CD4-positive, alpha-beta T cell treated with Interleukin-4 for 1 hour (primary cell): ENCODE data around the gene ATP5F1A.
"Not testable (repeated sequence)": the region's sequence is repeated elsewhere in the genome, so short reads cannot be mapped to it uniquely, and the experiment has no call there.

Experiments used
- DNase-seq, 2 donors: peaks; one replicate each; pipeline ENCODE4 v3.0.0-alpha.2; 2020 to 2022

ATP5F1A gene

GRCh38 chr18:46097801-46098615, at the start of gene ATP5F1A:
TSS of gene ATP5F1A (minus strand) at chr18:46098296. CDS start at chr18:46098231, 65 bp downstream.
- DNase-seq: peak; percentile 84 to 86

GRCh38 chr18:46141199-46141598, 43.1 kb upstream of the ATP5F1A start:
- no peak for DNase-seq

- DNase-seq: no peak
Observed at GRCh38 chr18:46140173-46140572, 42.1 kb upstream of the ATP5F1A start.

GRCh38 chr18:46134920-46135675, 37.0 kb upstream of the ATP5F1A start:
- DNase-seq: no peak

GRCh38 chr18:46133534-46133933, 35.4 kb upstream of the ATP5F1A start:
- no peak for DNase-seq

GRCh38 chr18:46130549-46130948, 32.5 kb upstream of the ATP5F1A start:
- not testable (repeated sequence) for DNase-seq

- no peak for DNase-seq
Observed at GRCh38 chr18:46130061-46130460, 32.0 kb upstream of the ATP5F1A start.

- not testable (repeated sequence) for DNase-seq
Observed at GRCh38 chr18:46126625-46127024, 28.5 kb upstream of the ATP5F1A start.

- no peak for DNase-seq
Observed at GRCh38 chr18:46113751-46114150, 15.7 kb upstream of the ATP5F1A start.

GRCh38 chr18:46110406-46110805, 12.3 kb upstream of the ATP5F1A start:
- no peak for DNase-seq

GRCh38 chr18:46109386-46109785, 11.3 kb upstream of the ATP5F1A start:
- no peak for DNase-seq

GRCh38 chr18:46104128-46104911, 6.2 kb upstream of the ATP5F1A start, which contains the start of gene HAUS1:
TSS of gene HAUS1 (plus strand) at chr18:46104385. CDS start at chr18:46104412, 27 bp downstream.
- DNase-seq: peak; percentile 77 to 83

- DNase-seq: no peak
Observed at GRCh38 chr18:46099463-46099862, 1.4 kb upstream of the ATP5F1A start.

GRCh38 chr18:46098616-46098933, 479 bp upstream of the ATP5F1A start:
- DNase-seq: no peak

GRCh38 chr18:46097431-46097800, 680 bp downstream of the ATP5F1A start:
- peak in 1 of 2 donors; percentile 30 for DNase-seq

- peak in 1 of 2 donors; percentile 16 for DNase-seq
Observed at GRCh38 chr18:46096651-46097300, 1.3 kb downstream of the ATP5F1A start.

GRCh38 chr18:46095532-46095931, 2.6 kb downstream of the ATP5F1A start:
- DNase-seq: no peak

GRCh38 chr18:46088501-46088900, 9.6 kb downstream of the ATP5F1A start:
- not testable (repeated sequence) for DNase-seq

GRCh38 chr18:46084431-46084830, 13.7 kb downstream of the ATP5F1A start:
- DNase-seq: no peak

- no peak for DNase-seq
Observed at GRCh38 chr18:46080156-46080555, 17.9 kb downstream of the ATP5F1A start.

- DNase-seq: no peak
Observed at GRCh38 chr18:46079336-46079735, 18.8 kb downstream of the ATP5F1A start.

- peak; percentile 55 to 82 for DNase-seq
Observed at GRCh38 chr18:46073474-46074331, 24.4 kb downstream of the ATP5F1A start.
